Caco-2 (cell line): Measurements from ENCODE around the gene BRSK1. TPM values are rescaled to one million over a fixed set of nuclear protein-coding genes. Genes with fewer than 3 reads are reported as not detected.

ENCODE experiments used
- BruUV-seq: library from RNA; stranded (reverse); fragments of 400-500 nt; replicated peaks from 2 replicates; lab custom pipeline; 2021; lab: Mats Ljungman, UMichigan
- CTCF ChIA-PET: fragments of 300-600 bp; sonication (Branson Sonifier 250); formaldehyde crosslinking; loops from one replicate; lab custom pipeline; 2022; ENCODE audit warnings: antibody characterized with exemption; lab: Charles Lee
- POLR2A ChIA-PET: fragments of 300-600 bp; sonication (Branson Sonifier 250); formaldehyde crosslinking; loops from one replicate; lab custom pipeline; 2022; ENCODE audit warnings: antibody characterized with exemption; lab: Charles Lee
- DNase-seq, 2 experiments: peaks; one replicate each; pipeline versions ENCODE4 v3.0.0 to v3.0.0-alpha.2; 2020 to 2022
- H3K27me3 ChIP-seq: replicated peaks from 2 replicates; pipeline ENCODE4 v1.6.0; 2011; ENCODE audit warnings: low read length; ENCODE audit not compliant: control insufficient read depth, insufficient read depth
- H3K36me3 ChIP-seq: 2 replicates; pipeline ENCODE4 v1.5.1; 2011; ENCODE audit warnings: low read length; ENCODE audit not compliant: control insufficient read depth, insufficient read depth
- H3K4me1 ChIP-seq: fragments of 250-450 bp; sonication (Bioruptor Pico); 2 replicates; pipeline ENCODE4 v1.5.1; 2020; ENCODE audit warnings: mild to moderate bottlenecking
- H3K4me3 ChIP-seq: 2 replicates; pipeline ENCODE4 v1.5.1; 2011; ENCODE audit warnings: low read depth, mild to moderate bottlenecking, control low read depth, low read length
- H3K9me3 ChIP-seq: fragments of 250-450 bp; sonication (Bioruptor Pico); 2 replicates; pipeline ENCODE4 v1.5.1; 2020; ENCODE audit warnings: mild to moderate bottlenecking, moderate library complexity
- H3K27ac Mint-ChIP-seq: one replicate; pipeline ENCODE4 v1.8.0; 2022; ENCODE audit warnings: mixed read lengths; ENCODE audit not compliant: unreplicated experiment
- H3K27me3 Mint-ChIP-seq: one replicate; pipeline ENCODE4 v1.8.0; 2022; ENCODE audit warnings: mixed read lengths; ENCODE audit not compliant: insufficient read depth, unreplicated experiment
- H3K36me3 Mint-ChIP-seq: one replicate; pipeline ENCODE4 v1.8.0; 2022; ENCODE audit warnings: mild to moderate bottlenecking, mixed read lengths; ENCODE audit not compliant: insufficient read depth, unreplicated experiment
- H3K4me1 Mint-ChIP-seq: one replicate; pipeline ENCODE4 v1.8.0; 2022; ENCODE audit warnings: low read depth, mixed read lengths; ENCODE audit not compliant: unreplicated experiment
- H3K4me3 Mint-ChIP-seq: one replicate; pipeline ENCODE4 v1.8.0; 2022; ENCODE audit warnings: mild to moderate bottlenecking, moderate library complexity, mixed read lengths; ENCODE audit not compliant: unreplicated experiment
- H3K9me3 Mint-ChIP-seq: one replicate; pipeline ENCODE4 v1.8.0; 2022; ENCODE audit warnings: mixed read lengths; ENCODE audit not compliant: unreplicated experiment
- CTCF ChIP-seq, 2 experiments: fragments of 200-600 bp in 1 of 2; IDR thresholded peaks; 1 replicate in 1 of 2; 2 replicates in 1 of 2; pipeline versions ENCODE4 v1.5.1 to v1.8.0; 2011 to 2022; ENCODE audit warnings: antibody characterized with exemption in 1 of 2, control low read depth in 1 of 2, inconsistent platforms in 1 of 2, low read depth in 1 of 2, low read length in 1 of 2, mild to moderate bottlenecking in 1 of 2, moderate library complexity in 1 of 2; ENCODE audit not compliant: insufficient read depth in 1 of 2, severe bottlenecking in 1 of 2, unreplicated experiment in 1 of 2
- intact Hi-C: fragments of 100-400 bp; cut with micrococcal nuclease; formaldehyde crosslinking; loops from one replicate; pipeline ENCODE4 v1.10.0; 2022; ENCODE audit not compliant: unreplicated experiment
- total RNA-seq: library from RNA; stranded (reverse); gene quantifications from 2 replicates; pipeline ENCODE4 v1.2.3, GENCODE V29; 2022

The BRSK1 gene
- total RNA-seq, 1 experiment from 2014 or later = 28.6 TPM

GRCh38 chr19:55251341-55252081 lies 32.3 kb upstream of the BRSK1 start:
- Histone ChIP-seq H3K4me3 (no peak overlapping the region), H3K9me3 (no peaks in the 10 kb centered on the region), H3K36me3 (peaks cover 5% of the 10 kb centered on the region), H3K27me3 (no peaks in the 10 kb centered on the region), H3K4me1 (0 out of 2 replicates have a peak, but pooled peaks cover 6% of the 10 kb centered on the region)
- ChIA-PET CTCF (no interaction called here), POLR2A (interaction anchor here (0.6 kb wide), 1 partner anchor 29 kb away, joined by 3 read pairs; the partner anchor contains the start of gene HSPBP1)
- Mint-ChIP-seq H3K36me3 (peaks cover 28% of the 10 kb centered on the region), H3K27me3 (no peaks in the 10 kb centered on the region), H3K27ac (no peak overlapping the region), H3K4me3 (no peak overlapping the region), H3K9me3 (no peaks in the 10 kb centered on the region), H3K4me1 (peaks cover 16% of the 10 kb centered on the region)
- no peak for DNase-seq
- no peak for TF ChIP-seq CTCF (IDR thresholded peaks at IDR 0.05; ENCODE audit: insufficient read depth in 1 of 2, low read depth in 1 of 2, low read length in 1 of 2, severe bottlenecking in 1 of 2, unreplicated experiment in 1 of 2)
- BruUV-seq = no TSS peak
- intact Hi-C loops = no loop called here

- H3K4me1 ChIP-seq = 0 out of 2 replicates have a peak, but pooled peaks cover 14% of the 10 kb centered on the region
- ChIA-PET CTCF (no interaction called here), POLR2A (interaction anchor here (0.7 kb wide), 1 partner anchor 95 kb away, joined by 9 read pairs; no protein-coding TSS in a partner anchor)
Observed at GRCh38 chr19:55252760-55253663, 30.8 kb upstream of the BRSK1 start.

More at GRCh38 chr19:55252760-55253663, 30.8 kb upstream of the BRSK1 start:
- DNase-seq = no peak
- intact Hi-C loops = no loop called here
- no peak overlapping the region for H3K27ac Mint-ChIP-seq
- Histone ChIP-seq H3K27me3 (no peaks in the 10 kb centered on the region), H3K4me3 (no peak overlapping the region), H3K36me3 (peaks cover 3% of the 10 kb centered on the region), H3K9me3 (no peaks in the 10 kb centered on the region)
- H3K36me3 Mint-ChIP-seq = peaks cover 38% of the 10 kb centered on the region
- no TSS peak for BruUV-seq
- H3K9me3 Mint-ChIP-seq = no peaks in the 10 kb centered on the region
- H3K4me3 Mint-ChIP-seq = no peak overlapping the region
- H3K4me1 Mint-ChIP-seq = peaks cover 29% of the 10 kb centered on the region
- no peak for TF ChIP-seq CTCF (IDR thresholded peaks at IDR 0.05; ENCODE audit: insufficient read depth in 1 of 2, low read depth in 1 of 2, low read length in 1 of 2, severe bottlenecking in 1 of 2, unreplicated experiment in 1 of 2)
- no peaks in the 10 kb centered on the region for H3K27me3 Mint-ChIP-seq
